EH (cell line): ENCODE results near the gene FOXD3.

Experiments used
- DNase-seq: peaks from one replicate; pipeline ENCODE4 v3.0.0-alpha.2; 2015; ENCODE audit warnings: low read depth

FOXD3 gene

GRCh38 chr1:63322114-63322943, at the start of gene FOXD3:
Gene FOXD3, plus strand, starts transcription at chr1:63322567. Its CDS starts 492 bp downstream, at chr1:63323059.
- DNase-seq, result peak; percentile 35

GRCh38 chr1:63272811-63273210, 49.6 kb upstream of the FOXD3 start:
- DNase-seq, result no peak

GRCh38 chr1:63274371-63274770, 48.0 kb upstream of the FOXD3 start:
- DNase-seq, result no peak

- DNase-seq, result no peak
These were observed 47.4 kb upstream of the FOXD3 start for GRCh38 chr1:63274979-63275378.

GRCh38 chr1:63276624-63277023, 45.7 kb upstream of the FOXD3 start:
- no peak for DNase-seq

GRCh38 chr1:63277195-63278192, 44.9 kb upstream of the FOXD3 start:
- no peak for DNase-seq

GRCh38 chr1:63281753-63282152, 40.6 kb upstream of the FOXD3 start:
- DNase-seq, result no peak

GRCh38 chr1:63289135-63289534, 33.2 kb upstream of the FOXD3 start:
- DNase-seq, result no peak

GRCh38 chr1:63294803-63295594, 27.4 kb upstream of the FOXD3 start:
- DNase-seq, result no peak

- DNase-seq, result no peak
These were observed 18.0 kb upstream of the FOXD3 start for GRCh38 chr1:63304410-63304809.

GRCh38 chr1:63305043-63305442, 17.3 kb upstream of the FOXD3 start:
- no peak for DNase-seq

GRCh38 chr1:63307196-63307794, 15.1 kb upstream of the FOXD3 start:
- no peak for DNase-seq

GRCh38 chr1:63316598-63316983, 5.8 kb upstream of the FOXD3 start:
- no peak for DNase-seq

- DNase-seq, result peak; percentile 58
These were observed 5.2 kb upstream of the FOXD3 start for GRCh38 chr1:63316984-63317816.

GRCh38 chr1:63317817-63318152, 4.6 kb upstream of the FOXD3 start:
- no peak for DNase-seq

GRCh38 chr1:63318201-63318979, 4.0 kb upstream of the FOXD3 start:
- no peak for DNase-seq

GRCh38 chr1:63319046-63320021, 3.0 kb upstream of the FOXD3 start:
- DNase-seq, result no peak

- no peak for DNase-seq
These were observed 2.2 kb upstream of the FOXD3 start for GRCh38 chr1:63320022-63320721.
